Measurements from ENCODE around the gene FXYD6.

The FXYD6 gene

DNA sequence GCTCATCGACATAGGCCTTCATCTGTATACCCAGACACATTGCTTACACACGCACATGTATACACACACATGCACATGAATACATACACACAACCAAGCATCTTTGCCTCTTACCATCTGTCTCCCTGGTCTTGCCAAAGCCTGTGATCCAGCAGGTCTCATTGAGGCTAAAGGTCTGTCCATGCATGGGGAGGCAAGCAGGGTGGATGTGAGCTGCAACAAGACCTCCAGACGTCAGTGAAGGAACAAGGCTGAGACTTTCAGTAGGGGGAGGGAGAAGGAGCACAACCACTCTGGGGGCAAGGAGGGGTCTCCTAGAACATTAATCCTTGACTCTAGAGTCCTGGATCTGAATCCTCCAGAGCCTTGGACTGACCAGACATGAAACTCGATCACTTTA, 29.1 kb upstream of the FXYD6 start:
- TF ChIP-seq EZH2phosphoT487 (conservative IDR thresholded peaks at IDR 0.05; ENCODE audit: low read length) = no peak
- TF ChIP-seq, protein P1, sequence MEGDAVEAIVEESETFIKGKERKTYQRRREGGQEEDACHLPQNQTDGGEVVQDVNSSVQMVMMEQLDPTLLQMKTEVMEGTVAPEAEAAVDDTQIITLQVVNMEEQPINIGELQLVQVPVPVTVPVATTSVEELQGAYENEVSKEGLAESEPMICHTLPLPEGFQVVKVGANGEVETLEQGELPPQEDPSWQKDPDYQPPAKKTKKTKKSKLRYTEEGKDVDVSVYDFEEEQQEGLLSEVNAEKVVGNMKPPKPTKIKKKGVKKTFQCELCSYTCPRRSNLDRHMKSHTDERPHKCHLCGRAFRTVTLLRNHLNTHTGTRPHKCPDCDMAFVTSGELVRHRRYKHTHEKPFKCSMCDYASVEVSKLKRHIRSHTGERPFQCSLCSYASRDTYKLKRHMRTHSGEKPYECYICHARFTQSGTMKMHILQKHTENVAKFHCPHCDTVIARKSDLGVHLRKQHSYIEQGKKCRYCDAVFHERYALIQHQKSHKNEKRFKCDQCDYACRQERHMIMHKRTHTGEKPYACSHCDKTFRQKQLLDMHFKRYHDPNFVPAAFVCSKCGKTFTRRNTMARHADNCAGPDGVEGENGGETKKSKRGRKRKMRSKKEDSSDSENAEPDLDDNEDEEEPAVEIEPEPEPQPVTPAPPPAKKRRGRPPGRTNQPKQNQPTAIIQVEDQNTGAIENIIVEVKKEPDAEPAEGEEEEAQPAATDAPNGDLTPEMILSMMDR (IDR thresholded peaks at IDR 0.05; ENCODE audit: insufficient read depth, low read length, poor library complexity, severe bottlenecking) = no peak
- H3K36me3 ChIP-seq (ENCODE audit: low read length) = no peaks in the 10 kb centered on the region
- no peak overlapping the region for H2AFZ ChIP-seq (ENCODE audit: low read depth, low read length, severe bottlenecking)
- H3K4me2 ChIP-seq (ENCODE audit: low read depth, low read length, poor library complexity, severe bottlenecking) = no peak overlapping the region
- no peaks in the 10 kb centered on the region for H3K27me3 ChIP-seq (ENCODE audit: low read length)
- no peak overlapping the region for H3K27ac ChIP-seq (ENCODE audit: low read depth, low read length)
- no peaks in the 10 kb centered on the region for H3K79me2 ChIP-seq (ENCODE audit: insufficient read depth, low read length)
- no peaks in the 10 kb centered on the region for H4K20me1 ChIP-seq (ENCODE audit: low read depth, low read length)
- H3K9me2 ChIP-seq (replicated peaks; ENCODE audit: insufficient read depth, low read length) = no peaks in the 10 kb centered on the region
- H3F3A ChIP-seq (ENCODE audit: insufficient read depth) = no peaks in the 10 kb centered on the region
- H3K9me3 ChIP-seq (ENCODE audit: insufficient read depth, low read length) = no peaks in the 10 kb centered on the region
- no peak overlapping the region for H3K4me3 ChIP-seq (ENCODE audit: insufficient read depth, low read length, poor library complexity, severe bottlenecking)
- H3K9ac ChIP-seq (ENCODE audit: low read length) = no peak overlapping the region

DNA sequence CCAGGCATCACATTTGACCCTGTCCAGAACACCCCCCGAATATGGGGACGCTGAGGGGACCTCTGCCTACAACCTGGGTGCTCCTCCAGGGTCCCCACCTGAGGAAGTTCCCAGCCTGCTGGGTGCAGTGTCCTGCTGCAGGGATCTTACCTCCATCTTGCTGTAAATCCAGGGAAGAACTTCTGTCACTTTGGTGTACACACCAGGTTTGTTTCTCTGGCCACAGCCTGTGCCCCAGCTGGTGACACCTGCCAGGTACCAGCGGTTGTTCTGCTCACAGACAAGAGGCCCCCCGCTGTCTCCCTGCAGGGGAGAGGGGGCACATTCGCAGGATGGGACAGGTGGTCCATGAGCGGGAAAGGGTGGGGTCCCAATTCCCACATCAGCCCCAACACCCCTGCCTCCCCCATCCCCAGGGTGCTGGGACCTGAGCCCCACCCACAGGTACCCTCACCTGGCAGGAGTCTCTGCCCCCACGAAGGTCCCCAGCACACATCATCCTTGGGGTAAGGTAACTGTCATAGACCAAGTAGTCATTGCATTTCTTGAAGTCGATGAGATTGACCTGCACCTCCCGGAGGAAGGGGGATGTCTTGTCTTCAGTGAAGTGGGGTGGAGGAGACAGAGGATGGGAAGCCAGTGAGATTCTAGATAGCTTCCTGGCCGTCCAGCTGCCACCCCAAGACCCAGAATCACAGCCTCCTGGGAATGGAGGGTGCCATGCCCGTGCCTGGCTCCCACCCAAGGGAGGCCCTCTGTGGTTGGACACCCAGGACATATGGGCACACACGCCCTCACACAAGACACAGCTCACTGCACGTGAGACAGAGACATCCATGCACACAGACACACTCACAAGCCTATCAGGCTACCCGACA, 27.3 kb upstream of the FXYD6 start:
- no peaks in the 10 kb centered on the region for H3K9me3 ChIP-seq (ENCODE audit: insufficient read depth, low read length)
- no peak overlapping the region for H3K4me2 ChIP-seq (ENCODE audit: low read depth, low read length, poor library complexity, severe bottlenecking)
- no peaks in the 10 kb centered on the region for H4K20me1 ChIP-seq (ENCODE audit: low read depth, low read length)
- H3K79me2 ChIP-seq (ENCODE audit: insufficient read depth, low read length) = no peaks in the 10 kb centered on the region
- H2AFZ ChIP-seq (ENCODE audit: low read depth, low read length, severe bottlenecking) = no peak overlapping the region
- no peaks in the 10 kb centered on the region for H3K9me2 ChIP-seq (replicated peaks; ENCODE audit: insufficient read depth, low read length)
- no peaks in the 10 kb centered on the region for H3K27me3 ChIP-seq (ENCODE audit: low read length)
- H3K27ac ChIP-seq (ENCODE audit: low read depth, low read length) = no peak overlapping the region
- H3K36me3 ChIP-seq (ENCODE audit: low read length) = no peaks in the 10 kb centered on the region
- no peak overlapping the region for H3K4me3 ChIP-seq (ENCODE audit: insufficient read depth, low read length, poor library complexity, severe bottlenecking)
- H3K9ac ChIP-seq (ENCODE audit: low read length) = no peak overlapping the region
- no peaks in the 10 kb centered on the region for H3F3A ChIP-seq (ENCODE audit: insufficient read depth)
- TF ChIP-seq, protein P1 (IDR thresholded peaks at IDR 0.05; ENCODE audit: insufficient read depth, low read length, poor library complexity, severe bottlenecking) = no peak
- no peak for TF ChIP-seq EZH2phosphoT487 (conservative IDR thresholded peaks at IDR 0.05; ENCODE audit: low read length)

DNA sequence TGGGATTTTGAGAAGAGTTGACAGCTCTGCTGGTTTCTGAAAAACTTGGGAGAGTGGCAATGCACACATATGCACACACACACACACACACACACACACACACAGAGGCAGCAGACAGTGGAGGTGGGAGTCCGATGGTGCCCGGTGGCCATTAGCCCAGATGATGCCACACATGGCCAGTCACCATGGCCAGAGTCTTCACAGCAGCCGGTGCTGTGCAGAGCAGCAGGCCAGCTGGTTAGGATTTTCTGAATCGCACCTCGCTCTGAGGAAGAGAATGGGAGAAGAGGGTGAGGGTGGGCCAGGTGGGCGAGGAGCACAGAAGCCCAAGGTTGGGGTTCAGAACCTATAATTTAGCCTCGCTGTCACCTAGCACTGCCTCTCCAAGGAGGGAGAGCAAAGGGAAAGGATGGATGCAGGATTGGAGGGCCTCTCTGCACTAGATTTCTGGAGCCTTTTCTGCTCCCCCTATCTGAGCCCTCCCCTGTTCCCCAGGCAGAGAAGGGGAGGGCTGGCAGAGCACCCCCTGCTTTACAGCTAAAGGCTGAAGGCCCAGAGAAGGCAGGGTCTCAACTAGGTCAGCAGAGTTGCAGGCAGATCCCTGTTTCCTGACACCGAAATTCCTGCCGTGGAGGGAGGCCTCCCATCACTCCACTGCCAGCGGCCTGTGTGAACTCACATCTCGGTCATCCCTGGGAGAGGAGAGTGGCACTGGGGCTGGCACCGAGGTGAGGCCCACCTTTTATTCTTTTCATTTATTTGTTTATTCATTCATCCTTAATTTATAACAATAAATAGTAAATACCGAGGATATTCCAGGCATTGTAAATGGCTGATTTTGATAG, 25.8 kb upstream of the FXYD6 start:
- Histone ChIP-seq H3K9me3 (ENCODE audit: insufficient read depth, low read length) (no peaks in the 10 kb centered on the region), H3K9me2 (replicated peaks; ENCODE audit: insufficient read depth, low read length) (no peaks in the 10 kb centered on the region), H3K4me2 (ENCODE audit: low read depth, low read length, poor library complexity, severe bottlenecking) (no peak overlapping the region), H3K9ac (ENCODE audit: low read length) (no peak overlapping the region), H2AFZ (ENCODE audit: low read depth, low read length, severe bottlenecking) (no peak overlapping the region), H3K36me3 (ENCODE audit: low read length) (no peaks in the 10 kb centered on the region), H4K20me1 (ENCODE audit: low read depth, low read length) (no peaks in the 10 kb centered on the region), H3F3A (ENCODE audit: insufficient read depth) (no peaks in the 10 kb centered on the region), H3K27me3 (ENCODE audit: low read length) (no peaks in the 10 kb centered on the region), H3K27ac (ENCODE audit: low read depth, low read length) (no peak overlapping the region), H3K79me2 (ENCODE audit: insufficient read depth, low read length) (no peaks in the 10 kb centered on the region), H3K4me3 (ENCODE audit: insufficient read depth, low read length, poor library complexity, severe bottlenecking) (no peak overlapping the region)
- TF ChIP-seq, protein P1 (IDR thresholded peaks at IDR 0.05; ENCODE audit: insufficient read depth, low read length, poor library complexity, severe bottlenecking) = no peak
- no peak for TF ChIP-seq EZH2phosphoT487 (conservative IDR thresholded peaks at IDR 0.05; ENCODE audit: low read length)

All from SU-DHL-6 (cell line).